ENCODE data around the gene ADGRG1. TPM values are rescaled to one million over a fixed set of nuclear protein-coding genes. Genes with fewer than 3 reads are reported as not detected.

The ADGRG1 gene
- total and polyA plus RNA-seq, 8 donors = 17.3 to 78.4 (median 19.3) TPM

DNA sequence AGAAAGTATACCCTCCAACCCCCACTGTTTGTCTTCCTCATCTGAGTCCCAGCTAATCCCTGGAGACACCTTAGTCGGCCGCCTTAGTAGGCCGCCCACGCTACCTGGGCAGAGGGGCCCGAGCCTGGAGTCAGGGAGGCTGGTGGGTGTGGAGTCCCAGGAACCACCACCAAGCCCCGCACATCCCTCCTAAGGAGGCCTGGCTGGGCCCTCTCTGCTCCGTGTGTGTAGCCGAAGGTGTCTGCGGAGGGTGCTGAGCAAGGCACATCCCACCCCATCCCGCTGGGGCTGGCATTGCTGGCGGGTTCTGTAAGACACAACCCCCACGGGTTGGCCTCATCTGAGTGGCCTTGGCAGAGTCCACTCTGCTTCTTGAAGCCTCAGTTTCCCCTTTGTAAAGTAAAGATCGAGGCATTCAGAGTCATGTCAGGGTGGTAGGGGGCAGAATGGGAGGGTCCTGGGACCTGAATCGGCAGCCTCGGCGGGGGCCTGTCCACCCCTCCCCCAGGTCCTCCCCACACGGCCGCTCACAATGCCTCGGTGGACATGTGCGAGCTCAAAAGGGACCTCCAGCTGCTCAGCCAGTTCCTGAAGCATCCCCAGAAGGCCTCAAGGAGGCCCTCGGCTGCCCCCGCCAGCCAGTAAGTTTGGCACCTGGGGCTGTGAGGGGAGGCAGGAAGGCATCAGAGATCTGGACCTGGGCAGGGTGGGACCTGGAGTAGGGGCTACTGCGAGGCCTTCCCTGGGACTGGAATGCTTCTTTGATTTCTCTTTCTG lies 24.5 kb downstream of the ADGRG1 start:
- DNase-seq = no peak
- TF ChIP-seq, protein P1, sequence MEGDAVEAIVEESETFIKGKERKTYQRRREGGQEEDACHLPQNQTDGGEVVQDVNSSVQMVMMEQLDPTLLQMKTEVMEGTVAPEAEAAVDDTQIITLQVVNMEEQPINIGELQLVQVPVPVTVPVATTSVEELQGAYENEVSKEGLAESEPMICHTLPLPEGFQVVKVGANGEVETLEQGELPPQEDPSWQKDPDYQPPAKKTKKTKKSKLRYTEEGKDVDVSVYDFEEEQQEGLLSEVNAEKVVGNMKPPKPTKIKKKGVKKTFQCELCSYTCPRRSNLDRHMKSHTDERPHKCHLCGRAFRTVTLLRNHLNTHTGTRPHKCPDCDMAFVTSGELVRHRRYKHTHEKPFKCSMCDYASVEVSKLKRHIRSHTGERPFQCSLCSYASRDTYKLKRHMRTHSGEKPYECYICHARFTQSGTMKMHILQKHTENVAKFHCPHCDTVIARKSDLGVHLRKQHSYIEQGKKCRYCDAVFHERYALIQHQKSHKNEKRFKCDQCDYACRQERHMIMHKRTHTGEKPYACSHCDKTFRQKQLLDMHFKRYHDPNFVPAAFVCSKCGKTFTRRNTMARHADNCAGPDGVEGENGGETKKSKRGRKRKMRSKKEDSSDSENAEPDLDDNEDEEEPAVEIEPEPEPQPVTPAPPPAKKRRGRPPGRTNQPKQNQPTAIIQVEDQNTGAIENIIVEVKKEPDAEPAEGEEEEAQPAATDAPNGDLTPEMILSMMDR (IDR thresholded peaks at IDR 0.05) = no peak
- intact Hi-C loops (cut with DNase I) = no loop called here
- peaks cover 0 to 13% of the 10 kb centered on the region in 2 donors for H3K4me1 ChIP-seq
- no peaks in the 10 kb centered on the region for H3K9me3 ChIP-seq
- H3K27ac ChIP-seq = no peak overlapping the region
- ATAC-seq = no peak
- no peak overlapping the region for H3K4me3 ChIP-seq
- no peaks in the 10 kb centered on the region for H3K27me3 ChIP-seq
- peaks cover 0 to 45% of the 10 kb centered on the region in 2 donors for H3K36me3 ChIP-seq

- DNase-seq (no peak), ATAC-seq (no peak)
- Histone ChIP-seq H3K27ac (no peak overlapping the region), H3K9me3 (no peaks in the 10 kb centered on the region), H3K36me3 (peaks cover 0 to 51% of the 10 kb centered on the region in 2 donors), H3K4me1 (peaks cover 0 to 3% of the 10 kb centered on the region in 2 donors), H3K4me3 (no peak overlapping the region), H3K27me3 (no peaks in the 10 kb centered on the region)
- intact Hi-C loops (cut with DNase I) = no loop called here
- TF ChIP-seq, protein P1 (IDR thresholded peaks at IDR 0.05) = no peak
Measured at GRCh38 chr16:57653936-57654335, 25.5 kb downstream of the ADGRG1 start.

- H3K4me1 ChIP-seq = no peaks in the 10 kb centered on the region
- ATAC-seq (no peak), DNase-seq (no peak)
- no peaks in the 10 kb centered on the region for H3K9me3 ChIP-seq
- H3K36me3 ChIP-seq = peaks cover 0 to 70% of the 10 kb centered on the region in 2 donors
- H3K27ac ChIP-seq = no peak overlapping the region
- intact Hi-C loops (cut with DNase I) = no loop called here
- TF ChIP-seq, protein P1 (IDR thresholded peaks at IDR 0.05) = no peak
- H3K27me3 ChIP-seq = no peaks in the 10 kb centered on the region
- H3K4me3 ChIP-seq = no peak overlapping the region
Measured at GRCh38 chr16:57656342-57656955, 28.0 kb downstream of the ADGRG1 start.

DNA sequence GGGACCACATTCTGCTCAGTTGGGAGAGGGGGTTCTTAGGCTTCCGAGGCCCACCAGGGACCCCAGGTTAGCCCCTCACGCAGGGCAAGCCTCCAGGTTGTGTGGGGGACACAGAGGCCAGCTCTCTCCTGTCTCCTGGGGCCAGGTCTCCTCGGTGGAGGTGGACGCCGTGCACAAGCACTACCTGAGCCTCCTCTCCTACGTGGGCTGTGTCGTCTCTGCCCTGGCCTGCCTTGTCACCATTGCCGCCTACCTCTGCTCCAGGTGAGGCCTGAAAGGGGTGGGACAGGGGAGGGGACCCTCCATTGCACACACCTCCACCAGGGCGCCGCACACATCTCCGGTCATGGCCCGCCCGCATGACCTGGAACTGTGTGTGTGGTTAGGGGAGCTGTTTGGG lies 28.8 kb downstream of the ADGRG1 start:
- DNase-seq = no peak
- intact Hi-C loops (cut with DNase I) = no loop called here
- ATAC-seq = no peak
- no peaks in the 10 kb centered on the region for H3K27me3 ChIP-seq
- no peaks in the 10 kb centered on the region for H3K9me3 ChIP-seq
- no peaks in the 10 kb centered on the region for H3K4me1 ChIP-seq
- H3K4me3 ChIP-seq = no peak overlapping the region
- peaks cover 0 to 73% of the 10 kb centered on the region in 2 donors for H3K36me3 ChIP-seq
- TF ChIP-seq, protein P1 (IDR thresholded peaks at IDR 0.05) = no peak
- H3K27ac ChIP-seq = no peak overlapping the region

- TF ChIP-seq, protein P1 (IDR thresholded peaks at IDR 0.05) = no peak
- Histone ChIP-seq H3K27ac (no peak overlapping the region), H3K36me3 (peaks cover 0 to 72% of the 10 kb centered on the region in 2 donors), H3K4me3 (no peak overlapping the region), H3K27me3 (no peaks in the 10 kb centered on the region), H3K4me1 (no peaks in the 10 kb centered on the region), H3K9me3 (no peaks in the 10 kb centered on the region)
- intact Hi-C loops (cut with DNase I) = no loop called here
- DNase-seq (no peak), ATAC-seq (no peak)
Measured at GRCh38 chr16:57658130-57658877, 29.9 kb downstream of the ADGRG1 start.

Measured in left lung (tissue), 10 donors.